Measurements from ENCODE around the gene CST4. TPM values are rescaled to one million over a fixed set of nuclear protein-coding genes. Genes with fewer than 3 reads are reported as not detected.
"Not testable (repeated sequence)": the region's sequence is repeated elsewhere in the genome, so short reads cannot be mapped to it uniquely, and the experiment has no call there.

The CST4 gene
- total and polyA plus RNA-seq, 8 donors, result not detected

DNA sequence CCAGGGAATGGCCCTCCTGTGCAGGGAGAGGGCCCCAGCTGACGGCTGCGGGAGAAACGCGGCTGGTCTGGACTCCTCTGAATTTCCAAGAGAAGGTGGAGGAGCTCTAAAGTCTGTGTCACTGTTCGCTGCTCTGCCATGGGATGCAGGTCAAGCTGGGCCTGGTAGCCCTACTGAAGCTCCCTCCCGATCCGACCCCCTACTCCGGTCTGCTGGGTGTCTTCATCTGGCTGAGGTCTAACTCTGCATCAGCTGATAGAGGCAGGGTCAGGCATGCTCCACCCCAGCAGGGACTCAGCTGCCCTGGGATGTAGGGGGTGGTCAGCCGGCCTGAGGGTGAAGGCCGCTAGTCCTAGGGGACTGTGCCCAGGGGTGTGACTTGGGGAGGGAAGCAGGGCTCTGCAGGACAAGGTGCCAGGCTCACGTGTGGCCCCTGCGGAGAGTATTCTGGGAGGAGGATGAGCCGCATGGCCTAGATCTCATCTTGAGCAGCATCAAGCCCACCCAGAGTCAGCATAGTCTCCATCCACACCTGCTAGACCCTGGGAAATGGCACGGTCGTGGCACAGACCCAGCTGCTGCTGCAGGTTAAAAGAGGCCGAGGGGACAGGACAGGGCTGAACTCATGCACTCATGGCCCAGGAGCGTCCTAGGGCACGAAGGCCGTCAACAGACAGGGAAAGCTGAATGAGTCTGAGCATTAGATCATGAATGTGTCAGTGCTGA is 52.5 kb downstream of the CST4 start:
- Histone ChIP-seq H3K36me3 (peaks cover 0 to 33% of the 10 kb centered on the region in 2 donors), H3K27ac (no peak overlapping the region), H3K9me3 (no peaks in the 10 kb centered on the region), H3K27me3 (peaks cover 0 to 9% of the 10 kb centered on the region in 2 donors), H3K4me1 (peaks cover 12 to 37% of the 10 kb centered on the region in 2 donors), H3K4me3 (peak overlapping the region; percentile 77 to 83)
- DNase-seq (no peak), ATAC-seq (no peak)
- TF ChIP-seq, protein P1, sequence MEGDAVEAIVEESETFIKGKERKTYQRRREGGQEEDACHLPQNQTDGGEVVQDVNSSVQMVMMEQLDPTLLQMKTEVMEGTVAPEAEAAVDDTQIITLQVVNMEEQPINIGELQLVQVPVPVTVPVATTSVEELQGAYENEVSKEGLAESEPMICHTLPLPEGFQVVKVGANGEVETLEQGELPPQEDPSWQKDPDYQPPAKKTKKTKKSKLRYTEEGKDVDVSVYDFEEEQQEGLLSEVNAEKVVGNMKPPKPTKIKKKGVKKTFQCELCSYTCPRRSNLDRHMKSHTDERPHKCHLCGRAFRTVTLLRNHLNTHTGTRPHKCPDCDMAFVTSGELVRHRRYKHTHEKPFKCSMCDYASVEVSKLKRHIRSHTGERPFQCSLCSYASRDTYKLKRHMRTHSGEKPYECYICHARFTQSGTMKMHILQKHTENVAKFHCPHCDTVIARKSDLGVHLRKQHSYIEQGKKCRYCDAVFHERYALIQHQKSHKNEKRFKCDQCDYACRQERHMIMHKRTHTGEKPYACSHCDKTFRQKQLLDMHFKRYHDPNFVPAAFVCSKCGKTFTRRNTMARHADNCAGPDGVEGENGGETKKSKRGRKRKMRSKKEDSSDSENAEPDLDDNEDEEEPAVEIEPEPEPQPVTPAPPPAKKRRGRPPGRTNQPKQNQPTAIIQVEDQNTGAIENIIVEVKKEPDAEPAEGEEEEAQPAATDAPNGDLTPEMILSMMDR (IDR thresholded peaks at IDR 0.05), result no peak
- intact Hi-C loops (cut with DNase I), result no loop called here

DNA sequence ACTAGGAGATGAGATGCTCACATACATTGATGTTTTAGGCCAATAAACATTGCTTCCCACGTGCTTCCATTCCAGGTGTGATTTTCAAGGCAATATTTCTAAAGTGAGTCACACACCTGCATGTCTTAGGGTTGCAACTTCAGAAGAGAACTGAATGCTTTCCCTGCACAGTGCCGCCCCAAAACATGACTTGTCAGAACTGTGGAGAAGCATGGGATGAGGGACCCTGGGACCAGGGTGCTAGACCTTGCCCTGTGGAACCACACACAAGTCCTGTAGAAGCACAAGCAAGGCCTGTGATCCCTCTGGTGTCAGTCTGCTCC is 53.1 kb downstream of the CST4 start:
- Histone ChIP-seq H3K4me3 (peak overlapping the region in 1 of 2 donors; percentile 83), H3K4me1 (peaks cover 12 to 37% of the 10 kb centered on the region in 2 donors), H3K36me3 (peaks cover 0 to 33% of the 10 kb centered on the region in 2 donors)
- intact Hi-C loops (cut with DNase I); H3K27me3 ChIP-seq; H3K9me3 ChIP-seq; DNase-seq; ATAC-seq; H3K27ac ChIP-seq: not testable (repeated sequence)

Other genes starting within 250 kb of the CST4 start
- gene CSTL1, start 249.4 kb downstream of the CST4 start, total RNA-seq, result not detected
- not detected for gene CSTL1, start 249.4 kb downstream of the CST4 start, polyA plus RNA-seq (ENCODE audit: insufficient read length in 6 of 6)
- gene CST11, start 236.2 kb downstream of the CST4 start, total RNA-seq, result not detected
- not detected for gene CST11, start 236.2 kb downstream of the CST4 start, polyA plus RNA-seq (ENCODE audit: insufficient read length in 6 of 6)
- not detected for gene CST8, start 197.9 kb downstream of the CST4 start, total RNA-seq
- not detected for gene CST8, start 197.9 kb downstream of the CST4 start, polyA plus RNA-seq (ENCODE audit: insufficient read length in 6 of 6)
- gene CST9L, start 120.6 kb downstream of the CST4 start, total RNA-seq, result not detected
- not detected for gene CST9L, start 120.6 kb downstream of the CST4 start, polyA plus RNA-seq (ENCODE audit: insufficient read length in 6 of 6)
- gene CST9, start 83.1 kb downstream of the CST4 start, total RNA-seq, result not detected
- not detected for gene CST9, start 83.1 kb downstream of the CST4 start, polyA plus RNA-seq (ENCODE audit: insufficient read length in 6 of 6)
- 100 to 1,000 TPM; 628 to 714 TPM for gene CST3, start 51.1 kb downstream of the CST4 start, total RNA-seq
- 100 to 1,000 TPM; 145 to 189 (median 156) TPM for gene CST3, start 51.1 kb downstream of the CST4 start, polyA plus RNA-seq (ENCODE audit: insufficient read length in 6 of 6)
- gene CST1, start 61.9 kb upstream of the CST4 start, total RNA-seq, result not detected
- gene CST1, start 61.9 kb upstream of the CST4 start, polyA plus RNA-seq (ENCODE audit: insufficient read length in 6 of 6), result not detected
- 10 to 100 TPM in 1 of 2 donors, under 1 TPM in 1; 0.39 to 13.0 TPM for gene CST2, start 137.7 kb upstream of the CST4 start, total RNA-seq
- under 1 TPM in 3 of 6 donors, not detected in 3; 0.23 to 0.82 (median 0.37) TPM for gene CST2, start 137.7 kb upstream of the CST4 start, polyA plus RNA-seq (ENCODE audit: insufficient read length in 6 of 6)
- gene CST5, start 190.7 kb upstream of the CST4 start, total RNA-seq, result 1 to 10 TPM in 1 of 2 donors, not detected in 1; 3.3 TPM
- under 1 TPM in 2 of 6 donors, not detected in 4; 0.21 to 0.25 TPM for gene CST5, start 190.7 kb upstream of the CST4 start, polyA plus RNA-seq (ENCODE audit: insufficient read length in 6 of 6)

All from left lung (tissue), 10 donors.